ENCODE data around the gene SYNE1. TPM values are rescaled to one million over a fixed set of nuclear protein-coding genes. Genes with fewer than 3 reads are reported as not detected.

The SYNE1 gene
- total RNA-seq, 1 experiment from 2014 or later = 3.0 TPM

GRCh38 chr6:152453421-152453820 lies 183.7 kb downstream of the SYNE1 start:
- H4K20me1 ChIP-seq (ENCODE audit: control insufficient read depth, insufficient read depth, insufficient read length) = no peaks in the 10 kb centered on the region
- no peaks in the 10 kb centered on the region for H3K4me1 ChIP-seq (ENCODE audit: insufficient read depth, low read length)
- no CpG with 5 or more reads among the region's 7 CpGs for WGBS (ENCODE audit: extremely low coverage, insufficient read length, low lambda C conversion rate)
- H2BK20ac ChIP-seq (ENCODE audit: low read depth, low read length, poor library complexity, severe bottlenecking) = no peak overlapping the region
- H3K4me2 ChIP-seq (ENCODE audit: insufficient read depth, insufficient read length, low read length) = no peak overlapping the region
- Mint-ChIP-seq H3K4me1 (peaks cover 0 to 3% of the 10 kb centered on the region in 2 experiments; a peak in 1 of 4 replicates), H3K27me3 (ENCODE audit: low read depth) (no peaks in the 10 kb centered on the region), H3K9me3 (0 out of 5 replicates have a peak, but pooled peaks cover 0 to 2% of the 10 kb centered on the region in 2 experiments), H3K4me3 (no peak overlapping the region), H3K27ac (no peak overlapping the region), H3K36me3 (ENCODE audit: insufficient read depth in 1 of 3, low read depth in 3 of 3) (no peaks in the 10 kb centered on the region)
- H2BK12ac ChIP-seq (ENCODE audit: insufficient read length, low read depth, low read length) = no peak overlapping the region
- peak overlapping the region; percentile 59; the same call in 1 of the 2 replicates for H3K14ac ChIP-seq (ENCODE audit: insufficient read depth, low read length)
- no peak overlapping the region for H3K56ac ChIP-seq (ENCODE audit: insufficient read length, low read depth, low read length)
- H2AFZ ChIP-seq (ENCODE audit: low read length) = no peak overlapping the region
- H3K27me3 ChIP-seq (ENCODE audit: insufficient read depth, low read length) = no peaks in the 10 kb centered on the region
- no peak for TF ChIP-seq CTCF (conservative IDR thresholded peaks at IDR 0.05)
- H3K4ac ChIP-seq (ENCODE audit: low read depth, low read length) = no peak overlapping the region
- no peak overlapping the region for H3K9ac ChIP-seq (ENCODE audit: extremely low read depth, insufficient read length, low read length)
- H2BK15ac ChIP-seq (ENCODE audit: low read depth, low read length) = no peak overlapping the region
- no peaks in the 10 kb centered on the region for H3K79me2 ChIP-seq (ENCODE audit: insufficient read depth, low read length)
- H4K8ac ChIP-seq (replicated peaks; ENCODE audit: insufficient read length, low read depth, low read length) = no peak overlapping the region
- H3K23ac ChIP-seq (ENCODE audit: insufficient read length, low read depth, low read length) = no peak overlapping the region
- no peak overlapping the region for H3K27ac ChIP-seq (ENCODE audit: insufficient read length, low read depth, low read length)
- H3K18ac ChIP-seq (ENCODE audit: insufficient read length, low read depth, low read length) = peak overlapping the region; percentile 44
- H2AK5ac ChIP-seq (ENCODE audit: insufficient read length, low read length) = no peak overlapping the region
- H4K5ac ChIP-seq (ENCODE audit: insufficient read length, low read depth, low read length) = no peak overlapping the region
- H2BK5ac ChIP-seq (ENCODE audit: insufficient read length, low read length) = no peak overlapping the region
- H3K23me2 ChIP-seq (ENCODE audit: insufficient read length, low read depth, low read length, poor library complexity, severe bottlenecking) = no peaks in the 10 kb centered on the region
- H3K79me1 ChIP-seq (ENCODE audit: insufficient read depth, low read depth, low read length, poor library complexity, severe bottlenecking) = no peaks in the 10 kb centered on the region
- no peak overlapping the region for H4K91ac ChIP-seq (ENCODE audit: insufficient read length, low read depth, low read length)
- no peak for DNase-seq
- H2BK120ac ChIP-seq (ENCODE audit: low read depth, low read length, poor library complexity, severe bottlenecking) = no peak overlapping the region
- H3K9me3 ChIP-seq (ENCODE audit: control insufficient read depth, low read depth, low read length) = no peaks in the 10 kb centered on the region
- H3T11ph ChIP-seq (ENCODE audit: low read length) = no peak overlapping the region
